ENCODE data around the gene IGLON5.

IGLON5 gene

GRCh38 chr19:51339313-51339686 lies 27.9 kb downstream of the IGLON5 start:
- DNase-seq (ENCODE audit: low read depth): no peak

GRCh38 chr19:51339687-51340656 lies 28.5 kb downstream of the IGLON5 start:
- DNase-seq (ENCODE audit: low read depth): peak; percentile 67

GRCh38 chr19:51341066-51341465 lies 29.6 kb downstream of the IGLON5 start:
- DNase-seq (ENCODE audit: low read depth): no peak

GRCh38 chr19:51341976-51342580 lies 30.6 kb downstream of the IGLON5 start, which contains the start of gene VSIG10L:
Gene VSIG10L, minus strand, starts transcription at chr19:51342139. Its CDS starts 15 bp downstream, at chr19:51342124.
- DNase-seq (ENCODE audit: low read depth): no peak

- no peak for DNase-seq (ENCODE audit: low read depth)
Observed at GRCh38 chr19:51342631-51343569, 31.5 kb downstream of the IGLON5 start.

GRCh38 chr19:51345076-51345620 lies 33.7 kb downstream of the IGLON5 start:
- DNase-seq (ENCODE audit: low read depth): no peak

- DNase-seq (ENCODE audit: low read depth): no peak
Observed at GRCh38 chr19:51346742-51347141, 35.3 kb downstream of the IGLON5 start.

GRCh38 chr19:51347209-51347928 lies 35.9 kb downstream of the IGLON5 start:
- DNase-seq (ENCODE audit: low read depth): no peak

GRCh38 chr19:51351266-51351990 lies 40.0 kb downstream of the IGLON5 start:
- DNase-seq (ENCODE audit: low read depth): no peak

- DNase-seq (ENCODE audit: low read depth): no peak
Observed at GRCh38 chr19:51352783-51353360, 41.4 kb downstream of the IGLON5 start.

- DNase-seq (ENCODE audit: low read depth): no peak
Observed at GRCh38 chr19:51354103-51354741, 42.8 kb downstream of the IGLON5 start.

GRCh38 chr19:51354742-51355148 lies 43.3 kb downstream of the IGLON5 start:
- no peak for DNase-seq (ENCODE audit: low read depth)

GRCh38 chr19:51356159-51356801 lies 44.8 kb downstream of the IGLON5 start:
- DNase-seq (ENCODE audit: low read depth): no peak

GRCh38 chr19:51357952-51358351 lies 46.5 kb downstream of the IGLON5 start:
- no peak for DNase-seq (ENCODE audit: low read depth)

- DNase-seq (ENCODE audit: low read depth): peak; percentile 80
Observed at GRCh38 chr19:51359294-51359693, 47.9 kb downstream of the IGLON5 start.

- no peak for DNase-seq (ENCODE audit: low read depth)
Observed at GRCh38 chr19:51361239-51361638, 49.8 kb downstream of the IGLON5 start.

GRCh38 chr19:51364200-51365106 lies 53.0 kb downstream of the IGLON5 start:
- no peak for DNase-seq (ENCODE audit: low read depth)
